Neural cell (in vitro differentiated cells): ENCODE results near the gene IL15RA.

Experiments used
- CTCF ChIP-seq: fragments of 450-650 bp; IDR thresholded peaks from 2 replicates; pipeline ENCODE4 v1.5.1; 2014; ENCODE audit warnings: antibody characterized with exemption, mild to moderate bottlenecking, moderate library complexity; ENCODE audit not compliant: poor library complexity, severe bottlenecking
- EP300 ChIP-seq: fragments of 450-650 bp; conservative IDR thresholded peaks from 2 replicates; pipeline ENCODE4 v1.6.1; 2014; ENCODE audit warnings: antibody characterized with exemption, mild to moderate bottlenecking, moderate library complexity; ENCODE audit not compliant: poor library complexity, severe bottlenecking
- EZH2 ChIP-seq: fragments of 200-600, 300-800 bp; shearing (Covaris generic), sonication (generic); IDR thresholded peaks from 2 replicates; pipeline ENCODE4 v1.6.1; 2014; ENCODE audit warnings: antibody characterized with exemption, low read length, borderline replicate concordance, mild to moderate bottlenecking; ENCODE audit not compliant: insufficient read depth, poor library complexity, severe bottlenecking
- POLR2AphosphoS5 ChIP-seq: IDR thresholded peaks from 2 replicates; pipeline ENCODE4 v1.6.1; 2012
- RAD21 ChIP-seq: fragments of 450-650 bp; conservative IDR thresholded peaks from 2 replicates; pipeline ENCODE4 v1.6.1; 2014; ENCODE audit warnings: antibody characterized with exemption, mild to moderate bottlenecking, moderate library complexity
- REST ChIP-seq: IDR thresholded peaks from 2 replicates; pipeline ENCODE4 v1.6.1; 2012; ENCODE audit warnings: borderline replicate concordance
- SMC3 ChIP-seq: fragments of 450-650 bp; conservative IDR thresholded peaks from 2 replicates; pipeline ENCODE4 v1.6.1; 2014; ENCODE audit warnings: antibody characterized with exemption, mild to moderate bottlenecking, moderate library complexity; ENCODE audit not compliant: poor library complexity
- TAF1 ChIP-seq: IDR thresholded peaks from 2 replicates; pipeline ENCODE4 v1.6.1; 2012; ENCODE audit warnings: low read depth

GRCh38 chr10:5944389-5945189, 32.8 kb downstream of the IL15RA start:
- TF ChIP-seq CTCF: no peak
- no peak for TF ChIP-seq EZH2
- TF ChIP-seq POLR2AphosphoS5: no peak
- no peak for TF ChIP-seq RAD21
- no peak for TF ChIP-seq TAF1
- TF ChIP-seq REST: no peak
- no peak for TF ChIP-seq EP300
- no peak for TF ChIP-seq SMC3
